Activated CD4-positive, CD25-positive, alpha-beta regulatory T cell treated with anti-CD3 and anti-CD28 coated beads, Interleukin-2, amount 50 U/mL, for 72 hours (primary cell): ENCODE results near the gene ERGIC1.
"Not testable (repeated sequence)": the region's sequence is repeated elsewhere in the genome, so short reads cannot be mapped to it uniquely, and the experiment has no call there.

ENCODE experiments used
- DNase-seq: peaks from one replicate; pipeline ENCODE4 v3.0.0; 2021

Gene ERGIC1

GRCh38 chr5:172801179-172801671, 32.8 kb upstream of the ERGIC1 start:
- DNase-seq, result no peak

GRCh38 chr5:172802112-172802511, 31.9 kb upstream of the ERGIC1 start:
- no peak for DNase-seq

- DNase-seq, result no peak
Measured at GRCh38 chr5:172802567-172803176, 31.4 kb upstream of the ERGIC1 start.

GRCh38 chr5:172805018-172805683, 28.9 kb upstream of the ERGIC1 start:
- no peak for DNase-seq

GRCh38 chr5:172805736-172806255, 28.3 kb upstream of the ERGIC1 start:
- DNase-seq, result no peak

- peak; percentile 78 for DNase-seq
Measured at GRCh38 chr5:172806897-172807672, 27.0 kb upstream of the ERGIC1 start.

- no peak for DNase-seq
Measured at GRCh38 chr5:172807766-172808311, 26.2 kb upstream of the ERGIC1 start.

- DNase-seq, result no peak
Measured at GRCh38 chr5:172809774-172810173, 24.3 kb upstream of the ERGIC1 start.

GRCh38 chr5:172810996-172811395, 23.1 kb upstream of the ERGIC1 start:
- not testable (repeated sequence) for DNase-seq

- no peak for DNase-seq
Measured at GRCh38 chr5:172815631-172816030, 18.4 kb upstream of the ERGIC1 start.

GRCh38 chr5:172816925-172817562, 17.0 kb upstream of the ERGIC1 start:
- no peak for DNase-seq

GRCh38 chr5:172817664-172818063, 16.4 kb upstream of the ERGIC1 start:
- DNase-seq, result no peak

- no peak for DNase-seq
Measured at GRCh38 chr5:172818081-172818480, 16.0 kb upstream of the ERGIC1 start.

GRCh38 chr5:172819569-172819968, 14.5 kb upstream of the ERGIC1 start:
- DNase-seq, result no peak

- DNase-seq, result no peak
Measured at GRCh38 chr5:172820046-172820767, 13.8 kb upstream of the ERGIC1 start.

GRCh38 chr5:172821340-172821985, 12.6 kb upstream of the ERGIC1 start:
- no peak for DNase-seq

- no peak for DNase-seq
Measured at GRCh38 chr5:172823840-172824362, 10.2 kb upstream of the ERGIC1 start.

GRCh38 chr5:172825610-172826204, 8.3 kb upstream of the ERGIC1 start:
- DNase-seq, result no peak

GRCh38 chr5:172827841-172828240, 6.2 kb upstream of the ERGIC1 start:
- no peak for DNase-seq

GRCh38 chr5:172828911-172829431, 5.1 kb upstream of the ERGIC1 start:
- DNase-seq, result no peak
